ENCODE measurements around the gene TANC1. TPM values are rescaled to one million over a fixed set of nuclear protein-coding genes. Genes with fewer than 3 reads are reported as not detected.

Gene TANC1
- total RNA-seq, 1 donor from 2014 or later, result 84.1 TPM

DNA sequence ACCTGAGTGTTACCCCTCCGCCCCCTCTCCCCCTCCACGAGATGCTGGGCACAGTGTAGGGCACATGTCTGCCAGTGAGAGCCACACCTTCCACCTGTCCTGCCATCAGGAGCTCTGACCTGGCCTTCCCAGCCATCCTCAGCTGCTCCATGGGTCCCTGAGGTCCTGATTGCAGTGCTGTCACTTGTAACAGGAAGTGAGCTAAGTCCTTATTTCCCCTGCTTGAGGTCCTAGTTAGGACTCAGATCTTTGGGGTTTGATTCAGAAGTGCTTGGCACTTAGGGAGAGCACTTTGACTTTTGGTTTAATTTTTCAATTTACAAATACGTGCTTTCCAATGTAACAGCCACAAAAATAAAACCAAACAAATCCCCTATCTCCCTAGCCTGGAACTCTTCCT is 192.5 kb downstream of the TANC1 start:
- no peak overlapping the region for H3K4me3 Mint-ChIP-seq (ENCODE audit: unreplicated experiment)
- H3K36me3 Mint-ChIP-seq (ENCODE audit: low read depth, unreplicated experiment), result peaks cover 45% of the 10 kb centered on the region
- TF ChIP-seq, protein P1, sequence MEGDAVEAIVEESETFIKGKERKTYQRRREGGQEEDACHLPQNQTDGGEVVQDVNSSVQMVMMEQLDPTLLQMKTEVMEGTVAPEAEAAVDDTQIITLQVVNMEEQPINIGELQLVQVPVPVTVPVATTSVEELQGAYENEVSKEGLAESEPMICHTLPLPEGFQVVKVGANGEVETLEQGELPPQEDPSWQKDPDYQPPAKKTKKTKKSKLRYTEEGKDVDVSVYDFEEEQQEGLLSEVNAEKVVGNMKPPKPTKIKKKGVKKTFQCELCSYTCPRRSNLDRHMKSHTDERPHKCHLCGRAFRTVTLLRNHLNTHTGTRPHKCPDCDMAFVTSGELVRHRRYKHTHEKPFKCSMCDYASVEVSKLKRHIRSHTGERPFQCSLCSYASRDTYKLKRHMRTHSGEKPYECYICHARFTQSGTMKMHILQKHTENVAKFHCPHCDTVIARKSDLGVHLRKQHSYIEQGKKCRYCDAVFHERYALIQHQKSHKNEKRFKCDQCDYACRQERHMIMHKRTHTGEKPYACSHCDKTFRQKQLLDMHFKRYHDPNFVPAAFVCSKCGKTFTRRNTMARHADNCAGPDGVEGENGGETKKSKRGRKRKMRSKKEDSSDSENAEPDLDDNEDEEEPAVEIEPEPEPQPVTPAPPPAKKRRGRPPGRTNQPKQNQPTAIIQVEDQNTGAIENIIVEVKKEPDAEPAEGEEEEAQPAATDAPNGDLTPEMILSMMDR (IDR thresholded peaks at IDR 0.05; ENCODE audit: unreplicated experiment), result no peak
- no peak for DNase-seq (ENCODE audit: low spot score)
- peaks cover 60% of the 10 kb centered on the region for H3K4me1 Mint-ChIP-seq (ENCODE audit: unreplicated experiment)
- H3K27me3 Mint-ChIP-seq (ENCODE audit: unreplicated experiment), result no peaks in the 10 kb centered on the region
- no peaks in the 10 kb centered on the region for H3K9me3 Mint-ChIP-seq (ENCODE audit: unreplicated experiment)
- peak overlapping the region; percentile 67 for H3K27ac Mint-ChIP-seq (ENCODE audit: unreplicated experiment)

DNA sequence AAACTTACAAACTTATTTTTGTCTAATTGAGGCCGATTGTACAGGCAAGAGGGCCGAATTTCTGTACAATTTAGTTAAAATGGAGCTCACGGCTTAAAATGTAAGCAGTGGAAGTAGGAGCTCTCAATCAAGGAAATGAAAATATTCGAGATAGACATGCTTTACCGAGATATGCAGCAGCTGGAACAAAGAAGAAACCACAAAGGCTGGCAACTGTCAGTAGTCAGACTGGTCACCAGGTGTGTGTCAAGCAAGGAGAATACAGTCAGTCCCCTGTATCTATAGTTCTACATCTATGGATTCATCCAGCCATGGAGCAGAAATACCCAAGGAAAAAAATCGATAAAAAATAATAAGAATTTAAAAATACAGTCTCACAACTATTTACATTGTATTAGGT is 195.5 kb downstream of the TANC1 start:
- H3K27me3 Mint-ChIP-seq (ENCODE audit: unreplicated experiment), result peaks cover 3% of the 10 kb centered on the region
- H3K9me3 Mint-ChIP-seq (ENCODE audit: unreplicated experiment), result no peaks in the 10 kb centered on the region
- H3K4me1 Mint-ChIP-seq (ENCODE audit: unreplicated experiment), result peaks cover 39% of the 10 kb centered on the region
- DNase-seq (ENCODE audit: low spot score), result no peak
- TF ChIP-seq, protein P1 (IDR thresholded peaks at IDR 0.05; ENCODE audit: unreplicated experiment), result no peak
- peaks cover 41% of the 10 kb centered on the region for H3K36me3 Mint-ChIP-seq (ENCODE audit: low read depth, unreplicated experiment)
- H3K4me3 Mint-ChIP-seq (ENCODE audit: unreplicated experiment), result no peak overlapping the region
- no peak overlapping the region for H3K27ac Mint-ChIP-seq (ENCODE audit: unreplicated experiment)

DNA sequence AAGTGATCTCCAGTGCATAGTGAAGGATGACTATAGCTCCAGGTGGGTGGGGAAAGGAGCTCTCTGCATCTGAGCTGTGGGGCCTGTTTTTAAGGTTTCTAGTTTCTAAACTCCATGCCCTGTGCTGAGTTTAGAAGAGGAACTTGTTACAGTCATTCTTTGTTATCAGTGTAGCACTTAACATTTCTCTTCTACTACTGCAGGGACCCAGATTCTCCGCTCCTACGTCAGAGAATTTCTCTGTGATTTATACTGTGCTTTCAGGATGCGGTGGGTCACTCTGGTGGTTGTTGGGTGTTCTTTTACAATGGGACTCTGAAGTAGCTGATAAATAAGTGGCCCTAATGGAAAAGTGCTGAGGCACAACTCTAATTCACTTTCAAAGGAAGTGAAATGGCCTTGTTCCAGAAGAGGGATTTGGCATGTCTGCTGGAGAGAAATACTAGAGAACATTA is 196.0 kb downstream of the TANC1 start:
- Mint-ChIP-seq H3K36me3 (ENCODE audit: low read depth, unreplicated experiment) (peaks cover 43% of the 10 kb centered on the region), H3K9me3 (ENCODE audit: unreplicated experiment) (no peaks in the 10 kb centered on the region), H3K27me3 (ENCODE audit: unreplicated experiment) (peaks cover 3% of the 10 kb centered on the region), H3K4me3 (ENCODE audit: unreplicated experiment) (no peak overlapping the region), H3K27ac (ENCODE audit: unreplicated experiment) (no peak overlapping the region), H3K4me1 (ENCODE audit: unreplicated experiment) (peaks cover 37% of the 10 kb centered on the region)
- TF ChIP-seq, protein P1 (IDR thresholded peaks at IDR 0.05; ENCODE audit: unreplicated experiment), result no peak
- no peak for DNase-seq (ENCODE audit: low spot score)

DNA sequence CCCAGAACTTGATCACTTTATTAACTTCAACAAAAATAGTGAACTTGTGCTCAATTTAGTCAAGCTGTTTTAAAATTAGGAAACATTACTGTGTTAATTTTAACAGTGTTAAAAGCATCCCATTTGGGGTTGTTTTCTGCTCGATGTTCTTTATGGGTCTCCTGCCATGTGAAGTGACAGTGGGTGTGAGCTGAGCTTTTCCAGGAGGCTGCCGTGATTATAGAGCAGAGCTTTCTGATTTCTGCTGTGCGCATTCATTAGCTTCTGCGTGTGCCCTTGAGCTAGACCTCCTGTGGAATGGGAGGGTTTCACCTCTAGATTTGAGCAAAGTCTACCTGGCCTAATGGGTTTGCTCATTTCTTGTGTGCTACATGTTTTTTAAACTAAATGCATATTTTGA is 196.6 kb downstream of the TANC1 start:
- TF ChIP-seq, protein P1 (IDR thresholded peaks at IDR 0.05; ENCODE audit: unreplicated experiment), result no peak
- no peak overlapping the region for H3K27ac Mint-ChIP-seq (ENCODE audit: unreplicated experiment)
- H3K4me1 Mint-ChIP-seq (ENCODE audit: unreplicated experiment), result peaks cover 34% of the 10 kb centered on the region
- H3K4me3 Mint-ChIP-seq (ENCODE audit: unreplicated experiment), result no peak overlapping the region
- no peaks in the 10 kb centered on the region for H3K9me3 Mint-ChIP-seq (ENCODE audit: unreplicated experiment)
- H3K27me3 Mint-ChIP-seq (ENCODE audit: unreplicated experiment), result peaks cover 3% of the 10 kb centered on the region
- no peak for DNase-seq (ENCODE audit: low spot score)
- peaks cover 43% of the 10 kb centered on the region for H3K36me3 Mint-ChIP-seq (ENCODE audit: low read depth, unreplicated experiment)

DNA sequence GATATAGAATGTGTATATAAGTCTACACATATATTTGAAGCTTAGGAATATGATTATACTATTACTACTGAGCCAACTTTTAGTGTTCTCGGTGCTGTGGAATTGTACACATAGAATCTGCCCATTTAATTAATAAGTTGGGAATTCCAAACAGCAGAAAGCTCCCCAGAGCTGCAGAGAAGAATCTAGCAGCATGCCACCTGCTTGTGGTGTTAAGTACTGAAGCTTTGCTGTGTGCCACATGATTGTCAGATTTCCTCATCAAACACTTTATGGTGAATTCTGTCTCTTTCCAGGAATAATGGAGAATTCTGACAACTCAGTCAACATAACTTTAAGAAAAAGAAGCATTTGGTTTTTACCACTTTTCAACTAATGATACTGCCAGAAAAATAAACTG is 200.3 kb downstream of the TANC1 start:
- Mint-ChIP-seq H3K9me3 (ENCODE audit: unreplicated experiment) (no peaks in the 10 kb centered on the region), H3K27me3 (ENCODE audit: unreplicated experiment) (peaks cover 7% of the 10 kb centered on the region), H3K4me1 (ENCODE audit: unreplicated experiment) (peaks cover 20% of the 10 kb centered on the region), H3K36me3 (ENCODE audit: low read depth, unreplicated experiment) (peaks cover 64% of the 10 kb centered on the region), H3K4me3 (ENCODE audit: unreplicated experiment) (peak overlapping the region; percentile 39), H3K27ac (ENCODE audit: unreplicated experiment) (no peak overlapping the region)
- no peak for DNase-seq (ENCODE audit: low spot score)
- TF ChIP-seq, protein P1 (IDR thresholded peaks at IDR 0.05; ENCODE audit: unreplicated experiment), result no peak
